Activated B cell treated with CpG ODN at 0.5 μM for 24 hours (primary cell): ENCODE results near the gene LDB2. TPM values are rescaled to one million over a fixed set of nuclear protein-coding genes. Genes with fewer than 3 reads are reported as not detected.

ENCODE experiments used
- ATAC-seq: fragments of 200-7000 bp; cut with Tn5 transposase; one replicate; pipeline ENCODE4 v1.10.0; 2021; ENCODE audit warnings: low read depth, mild to moderate bottlenecking, moderate library complexity
- CTCF ChIA-PET: fragments of 350-600 bp; sonication (Branson Sonifier 250); formaldehyde crosslinking; loops from one replicate; lab custom pipeline; 2021; ENCODE audit warnings: antibody characterized with exemption; lab: Charles Lee
- POLR2A ChIA-PET: fragments of 350-600 bp; sonication (Branson Sonifier 250); formaldehyde crosslinking; loops from one replicate; lab custom pipeline; 2021; ENCODE audit warnings: antibody characterized with exemption; lab: Charles Lee
- DNase-seq: peaks from one replicate; pipeline ENCODE4 v3.0.0; 2022
- H3K27ac Mint-ChIP-seq: one replicate; pipeline ENCODE4 v1.8.0; 2020; ENCODE audit warnings: mixed read lengths
- H3K27me3 Mint-ChIP-seq: one replicate; pipeline ENCODE4 v1.8.0; 2021; ENCODE audit warnings: mixed read lengths
- H3K36me3 Mint-ChIP-seq: one replicate; pipeline ENCODE4 v1.8.0; 2021; ENCODE audit warnings: low read depth, mixed read lengths
- H3K4me1 Mint-ChIP-seq: one replicate; pipeline ENCODE4 v1.8.0; 2021; ENCODE audit warnings: mixed read lengths
- H3K4me3 Mint-ChIP-seq: one replicate; pipeline ENCODE4 v1.8.0; 2020; ENCODE audit warnings: mild to moderate bottlenecking, mixed read lengths
- H3K9me3 Mint-ChIP-seq: one replicate; pipeline ENCODE4 v1.8.0; 2020; ENCODE audit warnings: mixed read lengths
- intact Hi-C: fragments of 100-400 bp; cut with micrococcal nuclease; formaldehyde crosslinking; loops from one replicate; pipeline ENCODE4 v1.15.1; 2024
- total RNA-seq: library from RNA; stranded (reverse); gene quantifications from 2 replicates; pipeline ENCODE4 v1.2.3, GENCODE V29; 2022
- TF ChIP-seq, protein P1 (sequence below): fragments of 200-600 bp; IDR thresholded peaks from one replicate; pipeline ENCODE4 v1.8.0; 2022; ENCODE audit warnings: antibody characterized with exemption, mild to moderate bottlenecking

Gene LDB2
- total RNA-seq, 1 donor from 2014 or later: not detected

DNA sequence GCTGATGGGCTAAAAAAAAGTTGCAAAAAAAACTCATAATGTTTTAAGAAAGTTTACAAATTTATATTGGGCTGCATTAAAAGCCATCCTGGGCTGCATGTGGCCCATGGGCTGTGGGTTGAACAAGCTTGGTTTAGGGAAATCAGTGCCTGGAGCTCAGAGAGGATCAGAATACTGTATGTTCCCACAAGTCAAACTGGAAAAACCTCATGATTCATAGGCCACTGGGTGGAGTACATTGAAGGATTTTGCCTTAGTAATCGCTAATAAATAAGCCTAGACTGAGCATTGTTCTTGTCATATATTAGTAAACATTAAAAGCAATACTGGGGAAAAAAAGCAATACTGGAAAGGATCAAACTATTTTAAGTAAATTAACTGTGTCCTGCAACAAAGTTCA, 425.9 kb downstream of the LDB2 start:
- Mint-ChIP-seq H3K27ac (no peak overlapping the region), H3K4me1 (no peaks in the 10 kb centered on the region), H3K27me3 (no peaks in the 10 kb centered on the region), H3K9me3 (peaks cover 26% of the 10 kb centered on the region), H3K4me3 (no peak overlapping the region), H3K36me3 (no peaks in the 10 kb centered on the region)
- no peak for ATAC-seq
- POLR2A ChIA-PET: no interaction called here
- intact Hi-C loops: no loop called here
- CTCF ChIA-PET: no interaction called here
- TF ChIP-seq, protein P1, sequence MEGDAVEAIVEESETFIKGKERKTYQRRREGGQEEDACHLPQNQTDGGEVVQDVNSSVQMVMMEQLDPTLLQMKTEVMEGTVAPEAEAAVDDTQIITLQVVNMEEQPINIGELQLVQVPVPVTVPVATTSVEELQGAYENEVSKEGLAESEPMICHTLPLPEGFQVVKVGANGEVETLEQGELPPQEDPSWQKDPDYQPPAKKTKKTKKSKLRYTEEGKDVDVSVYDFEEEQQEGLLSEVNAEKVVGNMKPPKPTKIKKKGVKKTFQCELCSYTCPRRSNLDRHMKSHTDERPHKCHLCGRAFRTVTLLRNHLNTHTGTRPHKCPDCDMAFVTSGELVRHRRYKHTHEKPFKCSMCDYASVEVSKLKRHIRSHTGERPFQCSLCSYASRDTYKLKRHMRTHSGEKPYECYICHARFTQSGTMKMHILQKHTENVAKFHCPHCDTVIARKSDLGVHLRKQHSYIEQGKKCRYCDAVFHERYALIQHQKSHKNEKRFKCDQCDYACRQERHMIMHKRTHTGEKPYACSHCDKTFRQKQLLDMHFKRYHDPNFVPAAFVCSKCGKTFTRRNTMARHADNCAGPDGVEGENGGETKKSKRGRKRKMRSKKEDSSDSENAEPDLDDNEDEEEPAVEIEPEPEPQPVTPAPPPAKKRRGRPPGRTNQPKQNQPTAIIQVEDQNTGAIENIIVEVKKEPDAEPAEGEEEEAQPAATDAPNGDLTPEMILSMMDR: no peak
- no peak for DNase-seq

DNA sequence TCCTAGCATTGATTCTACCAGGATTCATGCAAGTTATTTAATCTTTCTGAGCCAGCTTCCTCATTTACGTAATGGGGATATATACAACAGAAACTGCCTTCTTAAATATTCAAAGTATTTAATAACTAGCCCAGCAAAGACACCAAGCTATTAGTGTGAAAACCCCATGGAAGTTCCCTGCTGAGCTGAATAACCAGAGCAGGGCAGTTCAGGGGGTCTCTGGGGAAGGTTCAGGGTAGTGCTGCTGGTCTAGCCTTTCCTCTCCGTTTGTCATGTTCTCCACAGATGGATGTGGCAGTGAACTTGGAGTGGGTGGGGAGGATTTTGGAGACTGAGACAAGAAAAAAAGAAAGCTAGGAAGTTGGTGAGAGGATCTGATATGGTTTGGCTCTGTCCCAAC, 431.4 kb downstream of the LDB2 start:
- intact Hi-C loops: no loop called here
- peaks cover 9% of the 10 kb centered on the region for H3K9me3 Mint-ChIP-seq
- H3K4me1 Mint-ChIP-seq: no peaks in the 10 kb centered on the region
- TF ChIP-seq, protein P1: no peak
- ATAC-seq (no peak), DNase-seq (no peak)
- H3K27me3 Mint-ChIP-seq: no peaks in the 10 kb centered on the region
- ChIA-PET POLR2A (no interaction called here), CTCF (no interaction called here)
- no peaks in the 10 kb centered on the region for H3K36me3 Mint-ChIP-seq
- no peak overlapping the region for H3K27ac Mint-ChIP-seq
- no peak overlapping the region for H3K4me3 Mint-ChIP-seq

DNA sequence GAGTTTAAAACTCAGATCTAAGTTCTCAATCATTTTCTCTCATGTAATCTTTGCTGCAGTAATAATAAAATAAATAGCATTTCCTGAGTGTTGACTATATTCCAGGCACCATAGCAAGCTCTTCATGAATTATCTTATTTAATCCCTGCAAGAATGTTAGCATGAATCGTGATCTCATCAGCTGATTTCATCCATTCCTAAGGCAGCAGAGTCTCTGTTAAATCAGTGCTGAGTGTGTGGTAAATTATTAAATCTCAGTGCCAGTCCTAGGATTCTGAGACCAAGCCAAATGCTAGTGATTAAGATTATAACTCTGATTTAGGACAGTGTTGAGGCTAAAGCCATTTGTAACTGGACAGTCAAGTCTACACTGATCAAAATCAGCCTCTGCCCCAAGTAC, 431.9 kb downstream of the LDB2 start:
- Mint-ChIP-seq H3K27ac (no peak overlapping the region), H3K36me3 (no peaks in the 10 kb centered on the region), H3K4me3 (no peak overlapping the region), H3K27me3 (no peaks in the 10 kb centered on the region), H3K4me1 (no peaks in the 10 kb centered on the region), H3K9me3 (peaks cover 9% of the 10 kb centered on the region)
- DNase-seq (no peak), ATAC-seq (no peak)
- TF ChIP-seq, protein P1: no peak
- CTCF ChIA-PET: no interaction called here
- POLR2A ChIA-PET: no interaction called here
- intact Hi-C loops: no loop called here

DNA sequence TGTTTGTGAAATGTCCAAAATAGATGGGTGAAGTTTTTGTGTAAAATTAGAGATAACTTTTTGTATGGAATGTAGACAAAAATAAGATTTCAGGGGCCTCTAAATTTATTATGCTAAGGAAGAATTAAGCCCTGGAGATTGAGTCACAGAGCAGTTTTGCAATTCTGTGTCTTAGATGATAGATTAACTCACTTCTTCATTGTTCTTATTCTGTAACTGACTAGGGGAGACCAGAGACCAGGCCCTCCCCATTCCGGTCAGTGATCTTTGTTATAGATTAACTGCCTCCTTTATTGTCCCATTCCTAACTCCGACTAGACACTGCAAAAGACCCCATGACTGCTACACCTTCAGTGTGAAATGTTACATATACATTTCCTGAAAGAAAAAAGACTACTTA, 433.8 kb downstream of the LDB2 start:
- intact Hi-C loops: no loop called here
- ChIA-PET POLR2A (no interaction called here), CTCF (no interaction called here)
- Mint-ChIP-seq H3K9me3 (peaks cover 7% of the 10 kb centered on the region), H3K36me3 (no peaks in the 10 kb centered on the region), H3K4me1 (no peaks in the 10 kb centered on the region), H3K4me3 (no peak overlapping the region), H3K27ac (no peak overlapping the region), H3K27me3 (no peaks in the 10 kb centered on the region)
- no peak for ATAC-seq
- TF ChIP-seq, protein P1: no peak
- DNase-seq: no peak

DNA sequence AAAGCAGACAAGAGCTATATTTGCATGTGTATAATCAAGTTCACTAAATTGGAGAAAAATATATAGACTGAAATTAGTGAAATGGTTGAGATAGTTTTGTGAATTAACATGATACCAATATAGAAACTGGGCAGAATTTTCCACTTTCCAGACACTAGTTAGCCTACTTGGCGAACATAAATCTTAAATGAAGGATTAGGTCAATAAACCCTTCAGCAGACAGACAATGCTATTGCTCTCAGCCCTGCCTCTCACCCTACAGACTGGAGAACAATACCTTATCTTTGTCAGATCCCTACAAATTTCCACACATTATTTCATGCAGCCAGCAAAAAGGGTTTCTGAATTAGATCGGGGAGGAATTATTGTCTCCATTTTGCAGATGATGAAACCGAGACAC, 435.8 kb downstream of the LDB2 start:
- H3K4me1 Mint-ChIP-seq: no peaks in the 10 kb centered on the region
- H3K27ac Mint-ChIP-seq: no peak overlapping the region
- ChIA-PET POLR2A (no interaction called here), CTCF (no interaction called here)
- H3K9me3 Mint-ChIP-seq: no peaks in the 10 kb centered on the region
- no peak overlapping the region for H3K4me3 Mint-ChIP-seq
- intact Hi-C loops: no loop called here
- ATAC-seq (no peak), DNase-seq (no peak)
- no peaks in the 10 kb centered on the region for H3K27me3 Mint-ChIP-seq
- TF ChIP-seq, protein P1: no peak
- H3K36me3 Mint-ChIP-seq: no peaks in the 10 kb centered on the region
